GM20000 (cell line): Measurements from ENCODE around the gene RPUSD4.

Experiments
- DNase-seq: peaks from one replicate; pipeline ENCODE4 v3.0.0; 2012; ENCODE audit warnings: low spot score
- TF ChIP-seq, protein P1 (sequence below): IDR thresholded peaks from 2 replicates; pipeline ENCODE4 v1.5.1; 2012; ENCODE audit warnings: mild to moderate bottlenecking, control low read depth; ENCODE audit errors: extremely low read depth, missing control alignments

RPUSD4 gene

GRCh38 chr11:126225295-126225665 is 13.8 kb upstream of the RPUSD4 start:
- TF ChIP-seq, protein P1, sequence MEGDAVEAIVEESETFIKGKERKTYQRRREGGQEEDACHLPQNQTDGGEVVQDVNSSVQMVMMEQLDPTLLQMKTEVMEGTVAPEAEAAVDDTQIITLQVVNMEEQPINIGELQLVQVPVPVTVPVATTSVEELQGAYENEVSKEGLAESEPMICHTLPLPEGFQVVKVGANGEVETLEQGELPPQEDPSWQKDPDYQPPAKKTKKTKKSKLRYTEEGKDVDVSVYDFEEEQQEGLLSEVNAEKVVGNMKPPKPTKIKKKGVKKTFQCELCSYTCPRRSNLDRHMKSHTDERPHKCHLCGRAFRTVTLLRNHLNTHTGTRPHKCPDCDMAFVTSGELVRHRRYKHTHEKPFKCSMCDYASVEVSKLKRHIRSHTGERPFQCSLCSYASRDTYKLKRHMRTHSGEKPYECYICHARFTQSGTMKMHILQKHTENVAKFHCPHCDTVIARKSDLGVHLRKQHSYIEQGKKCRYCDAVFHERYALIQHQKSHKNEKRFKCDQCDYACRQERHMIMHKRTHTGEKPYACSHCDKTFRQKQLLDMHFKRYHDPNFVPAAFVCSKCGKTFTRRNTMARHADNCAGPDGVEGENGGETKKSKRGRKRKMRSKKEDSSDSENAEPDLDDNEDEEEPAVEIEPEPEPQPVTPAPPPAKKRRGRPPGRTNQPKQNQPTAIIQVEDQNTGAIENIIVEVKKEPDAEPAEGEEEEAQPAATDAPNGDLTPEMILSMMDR, result no peak

GRCh38 chr11:126224647-126225294 is 13.3 kb upstream of the RPUSD4 start:
- no peak for DNase-seq
- TF ChIP-seq, protein P1, result no peak

More at GRCh38 chr11:126225295-126225665, 13.8 kb upstream of the RPUSD4 start:
- no peak for DNase-seq

DNA sequence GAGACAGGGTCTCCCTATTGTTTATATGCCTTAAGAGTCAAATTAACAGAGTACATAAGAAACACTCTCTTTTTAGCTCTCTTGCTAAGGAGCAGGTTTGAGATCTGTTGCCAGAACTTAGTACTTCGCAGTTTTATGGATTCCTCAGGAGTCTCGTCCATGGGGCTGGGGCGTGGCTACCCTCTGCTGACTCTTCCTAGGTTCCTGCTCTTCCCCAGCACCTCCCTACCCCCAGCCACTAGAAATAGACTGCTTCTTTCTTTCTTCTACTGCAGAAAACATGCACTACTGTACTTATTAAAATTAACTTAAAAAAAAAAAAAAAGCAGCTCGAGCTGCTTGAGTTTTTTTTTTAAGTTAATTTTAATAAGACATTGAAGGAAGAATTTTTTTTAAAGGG is 8.1 kb upstream of the RPUSD4 start:
- TF ChIP-seq, protein P1, result no peak

DNA sequence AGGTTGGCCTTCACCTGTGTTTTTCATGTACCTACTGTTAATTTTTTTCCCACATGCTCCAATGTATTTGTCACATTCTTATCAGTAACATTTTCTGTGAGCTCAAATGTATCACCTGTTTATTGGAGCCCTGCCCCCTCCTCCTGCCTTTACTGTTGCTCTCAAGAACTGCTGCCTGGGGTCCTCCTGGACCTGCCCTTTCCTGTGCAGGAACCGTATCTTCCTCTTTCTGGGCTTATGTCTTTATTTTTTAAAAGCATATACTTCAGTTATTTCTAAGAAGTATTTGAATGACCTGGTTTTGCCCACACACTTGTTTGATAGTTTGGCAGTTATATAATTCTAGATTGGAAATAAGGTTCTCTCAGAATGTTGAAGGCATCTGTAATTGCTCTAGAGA is 6.0 kb upstream of the RPUSD4 start:
- no peak for DNase-seq
- TF ChIP-seq, protein P1, result no peak

More for the DNA sequence above, 8.1 kb upstream of the RPUSD4 start:
- DNase-seq, result no peak

DNA sequence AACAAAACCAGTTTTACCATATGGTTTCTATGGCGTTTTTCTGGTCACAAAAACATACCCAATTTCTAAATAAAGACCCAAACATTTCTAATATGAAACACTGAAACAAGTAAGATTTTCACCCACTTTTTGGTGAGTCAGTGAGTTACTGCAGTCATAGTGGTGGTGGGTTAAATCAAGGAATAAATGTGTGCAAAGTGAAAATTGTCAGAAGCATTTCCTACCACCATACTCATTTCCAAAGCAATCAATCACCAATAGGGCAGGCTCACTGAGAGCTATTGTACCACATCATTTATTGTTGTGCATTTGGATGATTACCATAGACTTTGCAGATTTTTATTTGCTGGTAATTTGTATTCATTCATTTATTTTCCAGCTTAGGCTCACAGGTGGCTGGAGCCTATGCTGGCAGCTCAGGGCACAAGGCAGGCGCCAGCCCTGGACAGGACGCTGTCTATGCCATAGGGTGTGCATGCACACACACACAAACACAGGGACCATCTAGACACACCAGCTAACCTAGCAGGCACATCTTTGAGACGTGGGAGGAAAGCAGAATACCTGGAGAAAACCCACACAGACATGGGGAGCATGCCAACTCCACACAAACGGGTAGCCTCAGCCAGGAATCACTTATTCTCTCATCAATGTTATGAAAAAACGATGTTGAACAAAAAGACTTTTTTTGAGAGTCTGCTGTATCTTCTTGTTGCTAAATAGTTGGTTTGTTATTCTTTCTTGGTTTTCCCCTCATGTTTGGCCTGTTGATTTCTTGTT is 5.3 kb upstream of the RPUSD4 start:
- TF ChIP-seq, protein P1, result no peak
- no peak for DNase-seq

- TF ChIP-seq, protein P1, result no peak
- no peak for DNase-seq
Observed at GRCh38 chr11:126214841-126215240, 3.4 kb upstream of the RPUSD4 start.

DNA sequence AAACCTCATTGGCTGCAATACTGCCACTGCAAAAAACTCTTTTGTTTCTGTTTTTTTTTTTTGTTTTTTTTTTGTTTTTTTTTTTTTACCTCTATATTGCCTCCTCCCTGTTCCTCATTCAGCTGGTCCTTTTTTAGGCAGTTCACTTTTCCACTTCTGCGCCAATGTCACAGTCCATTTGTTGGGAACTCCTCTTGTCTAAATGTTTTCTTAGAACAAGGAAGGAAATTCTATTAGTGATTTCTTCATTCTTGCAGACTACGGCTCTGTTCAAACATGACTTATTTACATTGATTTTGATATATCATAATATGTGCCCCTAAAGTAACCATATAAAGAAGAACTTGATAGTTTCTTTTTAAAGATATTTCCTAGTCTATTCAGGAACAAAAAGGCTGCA is 3.0 kb upstream of the RPUSD4 start:
- no peak for DNase-seq
- TF ChIP-seq, protein P1, result no peak
